Lung (tissue), 12 donors: Measurements from ENCODE around the gene SIM2. TPM values are rescaled to one million over a fixed set of nuclear protein-coding genes. Genes with fewer than 3 reads are reported as not detected.

ENCODE experiments used
- ATAC-seq: fragments of 200-7000 bp; cut with Tn5 transposase; one replicate; pipeline ENCODE4 v1.9.1; 2020; ENCODE audit warnings: moderate number of reproducible peaks; ENCODE audit not compliant: insufficient read depth, low FRiP score
- DNase-seq, 3 donors: peaks; one replicate each; pipeline ENCODE4 v3.0.0-alpha.2; 2013 to 2017
- H3K27ac ChIP-seq, 2 donors: one replicate each; pipeline ENCODE4 v1.5.1; 2013; ENCODE audit warnings: mild to moderate bottlenecking in 2 of 2, moderate library complexity in 2 of 2, control low read depth in 1 of 2, inconsistent platforms in 1 of 2, low read depth in 1 of 2, low read length in 1 of 2
- H3K27me3 ChIP-seq, 3 donors: one replicate each; pipeline ENCODE4 v1.5.1; 2013; ENCODE audit warnings: low read length in 2 of 3; ENCODE audit not compliant: control insufficient read depth in 3 of 3, insufficient read depth in 3 of 3
- H3K36me3 ChIP-seq, 4 donors: one replicate each; pipeline ENCODE4 v1.5.1; 2013; ENCODE audit warnings: low read length in 4 of 4, mild to moderate bottlenecking in 1 of 4, moderate library complexity in 1 of 4; ENCODE audit not compliant: control insufficient read depth in 4 of 4, insufficient read depth in 4 of 4
- H3K4me1 ChIP-seq, 5 donors: one replicate each; pipeline ENCODE4 v1.5.1; 2013; ENCODE audit warnings: low read length in 5 of 5, mild to moderate bottlenecking in 2 of 5, moderate library complexity in 1 of 5; ENCODE audit not compliant: control insufficient read depth in 5 of 5, insufficient read depth in 5 of 5
- H3K4me3 ChIP-seq: one replicate; pipeline ENCODE4 v1.5.1; 2013; ENCODE audit warnings: mild to moderate bottlenecking, control low read depth, moderate library complexity
- H3K9ac ChIP-seq, 2 donors: one replicate each; pipeline ENCODE4 v1.5.1; 2013; ENCODE audit warnings: low read length in 2 of 2, control low read depth in 1 of 2; ENCODE audit not compliant: insufficient read depth in 1 of 2
- H3K9me3 ChIP-seq, 4 donors: one replicate each; pipeline ENCODE4 v1.5.1; 2013; ENCODE audit warnings: low read length in 3 of 4, mild to moderate bottlenecking in 1 of 4, moderate library complexity in 1 of 4; ENCODE audit not compliant: control insufficient read depth in 4 of 4, insufficient read depth in 3 of 4
- WGBS, 2 donors: extraction: QIAGEN DNeasy Blood & Tissue Kit; methylation state at CpG; one replicate each; pipeline ENCODE4 v1.1.7; 2013; 5-methylcytosine and 5-hydroxymethylcytosine counted together
- polyA plus RNA-seq, 2 donors: library from polyadenylated mRNA; stranded (reverse); fragments of 200-250 nt; gene quantifications; one replicate each; pipeline ENCODE4 v1.2.1, GENCODE V29; 2013
- total RNA-seq, 2 donors: library from RNA; depleted of rRNA in 1 of 2; stranded (reverse); fragments of >200 nt in 1 of 2; gene quantifications; one replicate each; pipeline ENCODE4 v1.2.1, GENCODE V29; 2014 to 2021
- TF ChIP-seq, protein P1 (sequence below): IDR thresholded peaks from 2 replicates; pipeline ENCODE4 v1.5.1; 2012; ENCODE audit warnings: mild to moderate bottlenecking; ENCODE audit errors: control extremely low read depth, extremely low read depth
- donor health status: control.
- donor health status: control.
- donor health status: Bipolar disorder and iron deficiency.
- donor health status: healthy.
- donor health status: DM: yes; HTN: yes; CAD: no.

SIM2 gene
- total and polyA plus RNA-seq, 4 donors: not detected

DNA sequence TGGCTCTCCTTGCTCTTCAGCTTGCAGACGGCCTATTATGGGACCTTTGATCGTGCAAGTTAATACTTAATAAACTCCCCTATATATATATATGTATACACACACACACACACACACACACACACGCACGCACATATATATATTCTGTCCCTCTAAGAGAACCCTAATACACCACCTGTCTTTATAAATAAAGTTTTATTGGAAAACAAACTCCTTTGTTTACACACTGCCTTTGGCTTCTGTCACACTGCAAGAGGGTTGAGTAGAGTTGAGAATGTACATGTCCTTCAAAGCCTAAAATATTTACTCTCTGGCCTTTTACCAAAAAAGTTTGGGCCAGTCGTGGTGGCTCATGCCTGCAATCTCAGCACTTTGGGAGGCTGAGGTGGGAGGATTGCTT is 26.2 kb upstream of the SIM2 start:
- no peak overlapping the region for H3K9ac ChIP-seq
- H3K27me3 ChIP-seq: peaks cover 0 to 2% (median 0%) of the 10 kb centered on the region in 3 donors
- no peaks in the 10 kb centered on the region for H3K36me3 ChIP-seq
- no peak for ATAC-seq
- no peak overlapping the region for H3K4me3 ChIP-seq
- TF ChIP-seq, protein P1, sequence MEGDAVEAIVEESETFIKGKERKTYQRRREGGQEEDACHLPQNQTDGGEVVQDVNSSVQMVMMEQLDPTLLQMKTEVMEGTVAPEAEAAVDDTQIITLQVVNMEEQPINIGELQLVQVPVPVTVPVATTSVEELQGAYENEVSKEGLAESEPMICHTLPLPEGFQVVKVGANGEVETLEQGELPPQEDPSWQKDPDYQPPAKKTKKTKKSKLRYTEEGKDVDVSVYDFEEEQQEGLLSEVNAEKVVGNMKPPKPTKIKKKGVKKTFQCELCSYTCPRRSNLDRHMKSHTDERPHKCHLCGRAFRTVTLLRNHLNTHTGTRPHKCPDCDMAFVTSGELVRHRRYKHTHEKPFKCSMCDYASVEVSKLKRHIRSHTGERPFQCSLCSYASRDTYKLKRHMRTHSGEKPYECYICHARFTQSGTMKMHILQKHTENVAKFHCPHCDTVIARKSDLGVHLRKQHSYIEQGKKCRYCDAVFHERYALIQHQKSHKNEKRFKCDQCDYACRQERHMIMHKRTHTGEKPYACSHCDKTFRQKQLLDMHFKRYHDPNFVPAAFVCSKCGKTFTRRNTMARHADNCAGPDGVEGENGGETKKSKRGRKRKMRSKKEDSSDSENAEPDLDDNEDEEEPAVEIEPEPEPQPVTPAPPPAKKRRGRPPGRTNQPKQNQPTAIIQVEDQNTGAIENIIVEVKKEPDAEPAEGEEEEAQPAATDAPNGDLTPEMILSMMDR: no peak
- H3K27ac ChIP-seq: no peak overlapping the region
- H3K4me1 ChIP-seq: peaks cover 0 to 10% (median 0%) of the 10 kb centered on the region in 5 donors
- DNase-seq: no peak
- peaks cover 0 to 4% (median 0%) of the 10 kb centered on the region in 4 donors for H3K9me3 ChIP-seq
- 80 to 88% methylated on average over 5 of the region's 5 CpGs for WGBS, 2 donors

DNA sequence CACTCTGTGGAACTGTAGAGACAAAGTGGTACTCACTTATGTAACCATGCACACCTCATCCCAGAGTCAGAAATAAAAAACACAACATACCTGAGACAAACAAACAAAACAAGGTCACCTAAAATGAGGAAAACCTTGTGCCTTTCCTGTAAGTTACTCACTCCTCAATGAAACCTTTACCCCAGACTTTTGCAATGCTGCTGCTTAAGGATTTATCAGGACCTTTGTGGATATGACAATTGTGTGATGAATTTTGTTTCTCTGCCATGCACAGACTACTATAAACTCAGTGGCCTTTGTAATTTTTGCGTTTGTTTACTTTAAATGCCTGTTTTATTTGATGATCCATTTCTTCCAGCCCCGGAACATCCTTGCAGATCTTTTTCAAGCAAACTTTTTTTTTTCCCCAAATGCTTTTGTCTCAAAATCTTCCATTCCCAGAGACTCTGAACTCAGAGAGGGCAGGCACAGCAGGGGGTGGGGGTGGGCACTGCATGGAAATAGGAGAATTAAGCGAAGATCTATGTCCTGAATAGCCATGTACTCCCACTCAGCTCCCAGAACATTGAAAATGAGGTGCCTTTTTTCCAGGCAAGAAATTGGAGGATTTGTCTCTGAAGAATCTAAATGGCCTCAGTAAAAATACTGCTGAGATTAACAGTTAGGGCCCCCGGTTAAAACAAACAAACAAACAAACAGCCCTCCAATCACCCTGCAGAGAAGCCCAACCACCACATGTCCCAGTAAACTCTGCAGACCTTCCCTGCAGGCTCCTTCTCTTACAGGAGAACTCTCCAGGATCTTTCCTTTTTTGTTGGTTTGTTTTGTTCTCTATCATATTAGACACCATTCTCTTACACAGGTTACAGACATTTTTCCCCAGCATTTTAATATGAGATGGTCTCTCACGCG is 22.6 kb upstream of the SIM2 start:
- no peaks in the 10 kb centered on the region for H3K36me3 ChIP-seq
- no peak overlapping the region for H3K4me3 ChIP-seq
- 65 to 67% methylated on average over 6 of the region's 6 CpGs for WGBS, 2 donors
- H3K9ac ChIP-seq: no peak overlapping the region
- H3K27me3 ChIP-seq: peaks cover 0 to 5% (median 2%) of the 10 kb centered on the region in 3 donors
- peaks cover 0 to 9% (median 4%) of the 10 kb centered on the region in 4 donors for H3K9me3 ChIP-seq
- no peak for DNase-seq
- ATAC-seq: no peak
- no peak overlapping the region for H3K27ac ChIP-seq
- H3K4me1 ChIP-seq: no peaks in the 10 kb centered on the region
- TF ChIP-seq, protein P1: no peak

DNA sequence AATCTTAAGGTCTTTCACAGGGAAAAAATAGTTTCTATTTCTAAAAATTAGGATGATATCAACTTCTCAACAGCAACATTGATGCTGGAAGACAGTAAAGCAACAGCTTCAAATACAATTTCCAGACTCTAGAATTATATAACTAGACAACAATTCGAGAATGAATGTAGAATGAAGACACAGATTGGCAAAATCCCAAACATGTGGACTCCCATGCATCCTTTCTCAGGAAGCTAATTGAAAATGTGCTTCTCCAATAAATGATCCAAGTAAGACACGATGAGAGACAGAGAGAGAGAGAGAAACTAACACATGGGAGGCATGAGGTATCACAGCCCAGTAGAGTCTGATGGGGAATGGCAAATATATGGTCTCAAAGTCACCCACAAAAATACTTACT is 21.5 kb upstream of the SIM2 start:
- DNase-seq: no peak
- no peaks in the 10 kb centered on the region for H3K36me3 ChIP-seq
- no peak overlapping the region for H3K9ac ChIP-seq
- peaks cover 0 to 7% (median 2%) of the 10 kb centered on the region in 3 donors for H3K27me3 ChIP-seq
- peaks cover 0 to 12% (median 6%) of the 10 kb centered on the region in 4 donors for H3K9me3 ChIP-seq
- H3K4me1 ChIP-seq: no peaks in the 10 kb centered on the region
- no peak for ATAC-seq
- TF ChIP-seq, protein P1: no peak
- WGBS, 2 donors: 65 to 76% methylated on average over 2 of the region's 2 CpGs
- no peak overlapping the region for H3K4me3 ChIP-seq
- H3K27ac ChIP-seq: no peak overlapping the region
